22Rv1 (cell line): ENCODE data around the gene TM2D1.

Source experiments
- H3K27ac ChIP-seq: fragments of 450-650 bp; 2 replicates; pipeline ENCODE4 v1.5.1; 2017
- CTCF ChIP-seq: fragments of 450-650 bp; IDR thresholded peaks from 2 replicates; pipeline ENCODE4 v1.5.1; 2017; ENCODE audit warnings: mild to moderate bottlenecking
- ZFX ChIP-seq: fragments of 450-650 bp; IDR thresholded peaks from 2 replicates; pipeline ENCODE4 v1.6.1; 2017; ENCODE audit warnings: antibody characterized with exemption, borderline replicate concordance

Gene TM2D1

GRCh38 chr1:61636814-61637213, 88.1 kb downstream of the TM2D1 start:
- no peak for TF ChIP-seq CTCF
- TF ChIP-seq ZFX: no peak
- H3K27ac ChIP-seq: no peak overlapping the region

GRCh38 chr1:61636376-61636775, 88.6 kb downstream of the TM2D1 start:
- TF ChIP-seq ZFX: no peak
- no peak for TF ChIP-seq CTCF
- no peak overlapping the region for H3K27ac ChIP-seq

GRCh38 chr1:61635557-61635956, 89.4 kb downstream of the TM2D1 start:
- TF ChIP-seq CTCF (no peak), ZFX (no peak)
- no peak overlapping the region for H3K27ac ChIP-seq

- H3K27ac ChIP-seq: no peak overlapping the region
- TF ChIP-seq CTCF (no peak), ZFX (no peak)
Observed at GRCh38 chr1:61631436-61631835, 93.5 kb downstream of the TM2D1 start.
